Sigmoid colon (tissue), 7 donors: ENCODE results near the gene DONSON. TPM values are rescaled to one million over a fixed set of nuclear protein-coding genes. Genes with fewer than 3 reads are reported as not detected.

ENCODE experiments used
- DNase-seq: peaks from one replicate; pipeline ENCODE4 v3.0.0-alpha.2; 2019
- H3K27ac ChIP-seq, 4 donors: fragments of 200-600 bp; sonication (generic); one replicate each; pipeline ENCODE4 v1.5.1; 2016 to 2019; ENCODE audit warnings: mild to moderate bottlenecking in 1 of 4
- H3K27me3 ChIP-seq, 3 donors: fragments of 200-600 bp; sonication (generic); one replicate each; pipeline ENCODE4 v1.5.1; 2019; ENCODE audit warnings: mild to moderate bottlenecking in 1 of 3
- H3K36me3 ChIP-seq, 4 donors: fragments of 200-600 bp; sonication (generic); one replicate each; pipeline ENCODE4 v1.5.1; 2016 to 2019
- H3K4me1 ChIP-seq, 4 donors: fragments of 200-600 bp; sonication (generic); one replicate each; pipeline ENCODE4 v1.5.1; 2017 to 2019
- H3K4me3 ChIP-seq, 4 donors: fragments of 200-600 bp; sonication (generic); one replicate each; pipeline ENCODE4 v1.5.1; 2017 to 2019; ENCODE audit warnings: mild to moderate bottlenecking in 2 of 4, moderate library complexity in 1 of 4
- H3K9me3 ChIP-seq, 4 donors: fragments of 200-600 bp in 3 of 4; sonication (generic) in 3 of 4; one replicate each; pipeline versions ENCODE4 v1.5.1 to v1.6.1; 2013 to 2019
- CTCF ChIP-seq, 4 experiments: fragments of 450-650 bp in 3 of 4; fragments of 200-600 bp in 1 of 4; IDR thresholded peaks; one replicate each; pipeline ENCODE4 v1.5.1; 2016 to 2019; ENCODE audit warnings: antibody characterized with exemption in 4 of 4, mild to moderate bottlenecking in 3 of 4, moderate library complexity in 2 of 4
- EP300 ChIP-seq, 4 donors: sonication (generic); formaldehyde crosslinking; IDR thresholded peaks; one replicate each; pipeline ENCODE4 v1.6.1; 2017; ENCODE audit warnings: antibody characterized with exemption in 4 of 4
- POLR2A ChIP-seq, 2 donors: fragments of 450-650 bp; IDR thresholded peaks; one replicate each; pipeline ENCODE4 v1.6.1; 2016; ENCODE audit warnings: antibody characterized with exemption in 2 of 2, mild to moderate bottlenecking in 2 of 2, moderate library complexity in 2 of 2
- POLR2AphosphoS5 ChIP-seq, 4 donors: sonication (generic); formaldehyde crosslinking; IDR thresholded peaks; one replicate each; pipeline ENCODE4 v1.6.1; 2017; ENCODE audit warnings: antibody characterized with exemption in 4 of 4
- WGBS, 2 donors: extraction: QIAGEN DNeasy Blood & Tissue Kit; methylation state at CpG; one replicate each; pipeline ENCODE4 v1.1.7; 2013; 5-methylcytosine and 5-hydroxymethylcytosine counted together
- intact Hi-C: fragments of 100-400 bp; cut with DNase I; formaldehyde crosslinking; loops from one replicate; pipeline ENCODE4 v1.15.1; 2023
- polyA plus RNA-seq, 3 donors: library from polyadenylated mRNA; stranded (reverse); fragments of 200-250 nt; gene quantifications; one replicate each; pipeline ENCODE4 v1.2.3, GENCODE V29; 2013
- total RNA-seq, 4 donors: library from RNA; depleted of rRNA; stranded (reverse); fragments of >200 nt; gene quantifications; one replicate each; pipeline ENCODE4 v1.1.0, GENCODE V29; 2016
- donor health status: healthy with polysubstance abuse.
- donor health status: Bipolar disorder and iron deficiency.
- donor health status: healthy.

The DONSON gene
- total and polyA plus RNA-seq, 7 donors, result 4.6 to 13.4 (median 6.4) TPM

- DNase-seq, result peak; percentile 100
- H3K27ac ChIP-seq, result peak within 1 kb of the TSS; percentile 95 to 99 (median 98)
- TF ChIP-seq POLR2A (IDR thresholded peaks at IDR 0.05) (peak; percentile 84 to 88), POLR2AphosphoS5 (IDR thresholded peaks at IDR 0.05) (peak; percentile 94 to 98 (median 96)), CTCF (IDR thresholded peaks at IDR 0.05) (no peak), EP300 (IDR thresholded peaks at IDR 0.05) (no peak)
- peak within 1 kb of the TSS; percentile 59 to 79 (median 64) for H3K4me3 ChIP-seq
- intact Hi-C loops, result loop anchor here (1.0 to 10.0 kb wide), 4 partner anchors 46 to 218 kb away; partner anchors contain the start of genes DNAJC28, DONSON, IFNAR1 and ITSN1
- H3K27me3 ChIP-seq, result no peaks in the 10 kb centered on the region
- H3K36me3 ChIP-seq, result peaks cover 0 to 29% (median 8%) of the 10 kb centered on the region in 4 donors
- peaks cover 0 to 43% (median 40%) of the 10 kb centered on the region in 4 donors for H3K4me1 ChIP-seq
- no peaks in the 10 kb centered on the region for H3K9me3 ChIP-seq
- WGBS, 2 donors, result 0% methylated on average over 56 of the region's 57 CpGs
Measured at GRCh38 chr21:33542640-33543504, 45.6 kb downstream of the DONSON start, which contains the start of gene SON. Gene SON, plus strand, starts transcription at chr21:33543038. Its CDS starts 55 bp downstream, at chr21:33543093.

- H3K27me3 ChIP-seq, result no peaks in the 10 kb centered on the region
- peaks cover 0 to 41% (median 40%) of the 10 kb centered on the region in 4 donors for H3K4me1 ChIP-seq
- no peak for TF ChIP-seq CTCF (IDR thresholded peaks at IDR 0.05)
- TF ChIP-seq POLR2AphosphoS5 (IDR thresholded peaks at IDR 0.05), result peak; percentile 90 to 97 (median 93)
- TF ChIP-seq POLR2A (IDR thresholded peaks at IDR 0.05), result peak; percentile 85 to 93
- H3K36me3 ChIP-seq, result peaks cover 0 to 29% (median 8%) of the 10 kb centered on the region in 4 donors
- H3K4me3 ChIP-seq, result peak within 1 kb of the TSS; percentile 59 to 79 (median 64)
- WGBS, 2 donors, result 0% methylated on average over 56 of the region's 56 CpGs
- peak; percentile 89 for DNase-seq
- no peaks in the 10 kb centered on the region for H3K9me3 ChIP-seq
- peak within 1 kb of the TSS; percentile 95 to 99 (median 98) for H3K27ac ChIP-seq
- intact Hi-C loops, result loop anchor here (1.0 to 10.0 kb wide), 5 partner anchors 47 to 217 kb away; partner anchors contain the start of genes DNAJC28, DONSON, IFNAR1 and ITSN1
Measured at GRCh38 chr21:33541756-33542639, 46.5 kb downstream of the DONSON start, which contains the start of gene GART. Gene GART, minus strand, starts transcription at chr21:33542117. Its CDS starts 2,802 bp downstream, at chr21:33539315.

GRCh38 chr21:33541105-33541711 is 47.3 kb downstream of the DONSON start:
- intact Hi-C loops, result loop anchor here (2.0 to 10.0 kb wide), 2 partner anchors 60 to 216 kb away; partner anchors contain the start of gene IFNAR1
- WGBS, 2 donors, result 38 to 47% methylated on average over 19 of the region's 19 CpGs
- peak overlapping the region; percentile 95 to 99 (median 98) for H3K27ac ChIP-seq
- H3K27me3 ChIP-seq, result no peaks in the 10 kb centered on the region
- H3K4me1 ChIP-seq, result peaks cover 0 to 38% (median 36%) of the 10 kb centered on the region in 4 donors
- H3K36me3 ChIP-seq, result peaks cover 0 to 29% (median 6%) of the 10 kb centered on the region in 4 donors
- TF ChIP-seq POLR2A (IDR thresholded peaks at IDR 0.05) (no peak), POLR2AphosphoS5 (IDR thresholded peaks at IDR 0.05) (no peak), EP300 (IDR thresholded peaks at IDR 0.05) (no peak), CTCF (IDR thresholded peaks at IDR 0.05) (no peak)
- no peak for DNase-seq
- peak overlapping the region; percentile 59 to 79 (median 64) for H3K4me3 ChIP-seq
- H3K9me3 ChIP-seq, result no peaks in the 10 kb centered on the region

- H3K36me3 ChIP-seq, result peaks cover 0 to 34% (median 6%) of the 10 kb centered on the region in 4 donors
- H3K4me3 ChIP-seq, result no peak overlapping the region
- 52 to 62% methylated on average over 3 of the region's 3 CpGs for WGBS, 2 donors
- DNase-seq, result no peak
- peaks cover 0 to 33% (median 31%) of the 10 kb centered on the region in 4 donors for H3K4me1 ChIP-seq
- H3K27ac ChIP-seq, result peak overlapping the region; percentile 95 to 99 (median 98)
- H3K9me3 ChIP-seq, result no peaks in the 10 kb centered on the region
- H3K27me3 ChIP-seq, result no peaks in the 10 kb centered on the region
- TF ChIP-seq POLR2A (IDR thresholded peaks at IDR 0.05) (no peak), CTCF (IDR thresholded peaks at IDR 0.05) (no peak), POLR2AphosphoS5 (IDR thresholded peaks at IDR 0.05) (no peak), EP300 (IDR thresholded peaks at IDR 0.05) (no peak)
- intact Hi-C loops, result loop anchor here (2.0 to 10.0 kb wide), 2 partner anchors 60 to 216 kb away; partner anchors contain the start of gene IFNAR1
Measured at GRCh38 chr21:33540711-33541104, 47.8 kb downstream of the DONSON start.
